ENCODE measurements around the gene CCDC78.

The CCDC78 gene

GRCh38 chr16:722835-723633 is 3.2 kb downstream of the CCDC78 start:
- no peak for DNase-seq

GRCh38 chr16:721765-722540 is 4.3 kb downstream of the CCDC78 start:
- DNase-seq = no peak

GRCh38 chr16:720990-721764 is 5.1 kb downstream of the CCDC78 start, which contains the start of gene ANTKMT:
ANTKMT (plus strand) TSS chr16:721146; CDS start chr16:721275, 129 bp downstream.
- DNase-seq = peak; percentile 75

- peak; percentile 48 for DNase-seq
These were observed 5.7 kb downstream of the CCDC78 start for GRCh38 chr16:720447-720989.

- DNase-seq = no peak
These were observed 6.3 kb downstream of the CCDC78 start for GRCh38 chr16:719815-720446.

GRCh38 chr16:718922-719321 is 7.3 kb downstream of the CCDC78 start:
- no peak for DNase-seq

GRCh38 chr16:718389-718788 is 7.9 kb downstream of the CCDC78 start:
- no peak for DNase-seq

- no peak for DNase-seq
These were observed 8.6 kb downstream of the CCDC78 start for GRCh38 chr16:717450-718245.

GRCh38 chr16:716768-717325 is 9.4 kb downstream of the CCDC78 start:
- no peak for DNase-seq

- no peak for DNase-seq
These were observed 10.1 kb downstream of the CCDC78 start for GRCh38 chr16:716200-716568.

GRCh38 chr16:715477-716199 is 10.6 kb downstream of the CCDC78 start:
- DNase-seq = no peak

GRCh38 chr16:714558-715476 is 11.4 kb downstream of the CCDC78 start, which contains the start of gene METRN:
METRN (plus strand) TSS chr16:715118; CDS start chr16:715290, 172 bp downstream.
- peak; percentile 92 for DNase-seq

GRCh38 chr16:714079-714478 is 12.2 kb downstream of the CCDC78 start:
- DNase-seq = no peak

GRCh38 chr16:712740-713250 is 13.4 kb downstream of the CCDC78 start:
- DNase-seq = peak; percentile 53

- DNase-seq = peak; percentile 86
These were observed 14.5 kb downstream of the CCDC78 start for GRCh38 chr16:711548-712320.

GRCh38 chr16:711084-711483 is 15.2 kb downstream of the CCDC78 start:
- no peak for DNase-seq

GRCh38 chr16:710500-711075 is 15.7 kb downstream of the CCDC78 start:
- no peak for DNase-seq

Measured in activated CD8-positive, alpha-beta memory T cell treated with anti-CD3 and anti-CD28 coated beads, Interleukin-2, amount 50 U/mL, for 4 hours (primary cell).